NCI-H2196 treated with DMSO at 0.1 percent for 48 hours (cell line): ENCODE data around the gene GYS2.
"Not testable (repeated sequence)": the region's sequence is repeated elsewhere in the genome, so short reads cannot be mapped to it uniquely, and the experiment has no call there.

ENCODE experiments used
- DNase-seq: peaks from one replicate; lab custom pipeline; 2025; ENCODE audit not compliant: unreplicated experiment; lab: John Stamatoyannopoulos, UW

Gene GYS2

DNA sequence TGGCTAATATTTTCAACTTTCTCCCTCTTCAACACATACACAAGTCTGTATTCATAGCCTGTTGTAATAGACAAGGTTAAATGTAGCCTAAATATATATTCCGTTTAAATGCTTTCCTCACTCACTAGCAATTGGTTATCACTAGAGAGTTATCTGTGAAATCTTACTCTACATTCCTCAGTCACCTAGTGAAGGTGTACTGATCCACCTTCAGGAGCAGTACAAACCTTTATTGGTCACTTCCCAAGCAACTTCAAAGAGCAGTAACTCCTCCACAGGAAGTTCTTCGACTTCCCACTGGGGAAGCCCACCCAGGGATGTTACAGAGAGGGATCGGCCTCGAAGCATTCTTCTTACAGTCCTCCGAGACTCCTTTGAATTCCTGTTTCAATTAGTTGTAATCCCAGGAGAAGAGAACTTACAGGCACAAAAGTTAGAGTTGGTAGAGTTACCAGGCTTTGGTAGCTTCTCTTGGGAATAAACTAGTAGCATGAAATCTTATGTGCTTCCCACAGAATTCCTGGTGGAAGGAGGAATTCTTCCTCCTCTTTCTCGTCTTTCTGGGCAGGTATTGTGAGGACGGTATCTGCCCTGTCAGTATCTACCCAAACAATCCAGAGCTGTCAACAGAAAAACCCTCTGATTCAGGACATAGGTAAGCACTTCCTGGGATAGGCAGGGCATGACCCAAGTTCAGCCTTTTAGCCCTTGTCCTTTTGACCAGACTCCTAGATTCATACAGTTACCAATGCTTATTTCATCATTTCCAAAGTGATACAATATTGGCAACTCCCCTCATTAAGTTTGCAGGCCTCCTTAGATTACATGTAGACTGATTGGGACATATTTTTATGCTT, at the start of gene GYS2:
Gene GYS2 (minus strand): TSS at position 603 of the 857 bp plus-strand sequence. CDS start 255 bp downstream, at position 348.
- DNase-seq, result no peak

DNA sequence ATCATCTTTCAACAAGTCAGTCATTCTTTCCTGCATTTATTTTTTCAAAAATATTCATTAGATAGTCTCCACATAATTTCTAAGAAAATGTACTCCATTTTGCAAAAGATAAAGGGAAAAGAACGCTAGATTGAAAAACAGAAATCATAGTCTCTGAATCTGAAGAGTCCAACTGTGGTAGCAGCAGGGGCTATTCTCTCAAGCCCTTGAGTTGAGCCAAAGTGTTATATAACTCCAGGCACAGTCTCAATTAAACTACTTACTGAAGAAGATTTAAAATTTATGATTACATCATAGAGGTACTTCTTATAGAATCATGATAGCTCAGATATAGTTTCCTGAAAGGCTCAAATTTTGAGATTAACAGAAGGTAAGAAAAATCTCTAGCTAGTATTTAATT, 47.2 kb upstream of the GYS2 start:
- no peak for DNase-seq

GRCh38 chr12:21650997-21651396, 46.4 kb upstream of the GYS2 start:
- DNase-seq, result no peak

GRCh38 chr12:21649034-21649433, 44.4 kb upstream of the GYS2 start:
- DNase-seq, result no peak

GRCh38 chr12:21648378-21648777, 43.7 kb upstream of the GYS2 start:
- no peak for DNase-seq

DNA sequence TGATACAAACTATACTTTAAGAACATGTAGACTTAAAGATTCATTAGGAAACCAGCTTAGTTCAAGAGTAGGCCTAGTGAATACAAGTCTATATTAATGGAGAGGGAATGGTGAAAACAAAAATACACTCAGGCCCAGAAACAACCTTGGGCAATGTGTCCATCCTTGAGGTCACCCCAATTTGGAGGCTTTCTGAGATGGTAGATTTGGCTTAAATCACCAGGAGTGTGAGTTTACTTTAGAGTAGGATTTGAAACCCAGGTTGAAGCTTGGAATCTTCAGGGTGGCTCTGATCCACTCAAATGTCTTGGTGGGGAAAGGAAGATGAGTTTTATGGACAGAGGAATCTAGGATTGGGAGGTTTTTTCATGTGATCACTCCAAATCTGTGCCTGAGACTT, 42.5 kb upstream of the GYS2 start:
- no peak for DNase-seq

DNA sequence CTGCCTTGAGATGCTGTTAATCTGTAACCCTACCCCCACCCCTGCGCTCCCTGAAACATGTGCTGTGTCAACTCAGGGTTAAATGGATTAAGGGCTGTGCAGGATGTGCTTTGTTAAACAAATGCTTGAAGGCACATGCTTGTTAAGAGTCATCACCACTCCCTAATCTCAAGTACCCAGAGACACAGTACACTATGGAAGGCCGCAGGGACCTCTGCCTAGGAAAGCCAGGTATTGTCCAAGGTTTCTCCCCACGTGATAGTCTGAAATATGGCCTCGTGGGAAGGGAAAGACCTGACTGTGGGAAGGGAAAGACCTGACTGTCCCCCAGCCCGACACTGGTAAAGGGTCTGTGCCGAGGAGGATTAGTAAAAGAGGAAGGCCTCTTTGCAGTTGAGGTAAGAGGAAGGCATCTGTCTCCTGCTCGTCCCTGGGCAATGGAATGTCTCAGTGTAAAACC, 40.4 kb upstream of the GYS2 start:
- DNase-seq, result not testable (repeated sequence)

DNA sequence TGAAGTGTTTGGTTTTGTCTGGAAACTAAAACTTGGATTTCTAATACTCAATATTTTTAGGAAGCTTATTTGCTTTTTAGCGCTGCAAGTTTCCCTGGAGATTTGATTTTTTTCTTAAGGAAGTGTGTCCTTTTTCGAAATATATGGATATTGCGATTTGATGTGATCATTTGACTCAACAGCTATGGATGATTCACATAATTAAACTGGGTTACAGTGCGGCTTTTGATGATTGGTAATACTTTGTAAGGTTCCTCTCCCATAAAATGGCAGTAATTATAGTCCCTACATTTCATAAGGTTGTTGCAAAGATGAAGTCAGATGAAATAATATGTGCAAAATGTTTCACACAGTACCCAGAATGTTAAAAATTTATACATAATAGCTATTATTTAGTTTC, 39.9 kb upstream of the GYS2 start:
- no peak for DNase-seq

DNA sequence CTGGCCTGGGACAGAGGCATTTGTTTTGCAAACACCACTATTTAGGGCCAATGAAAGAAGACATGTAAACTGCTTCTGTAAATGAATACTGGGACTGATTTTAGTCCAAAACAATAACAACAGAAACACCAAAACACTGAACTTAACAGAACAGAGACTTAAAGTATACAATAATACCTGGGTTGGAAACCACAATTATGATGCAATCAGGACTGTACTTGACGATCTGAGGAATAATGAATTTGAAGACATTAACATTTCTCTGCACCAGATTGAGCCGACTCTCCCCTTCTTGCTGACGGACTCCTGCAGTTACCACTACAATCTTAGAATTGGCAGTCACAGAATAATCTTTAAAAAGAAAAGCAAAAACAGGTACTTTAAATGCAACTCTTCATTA, 39.1 kb upstream of the GYS2 start:
- no peak for DNase-seq

DNA sequence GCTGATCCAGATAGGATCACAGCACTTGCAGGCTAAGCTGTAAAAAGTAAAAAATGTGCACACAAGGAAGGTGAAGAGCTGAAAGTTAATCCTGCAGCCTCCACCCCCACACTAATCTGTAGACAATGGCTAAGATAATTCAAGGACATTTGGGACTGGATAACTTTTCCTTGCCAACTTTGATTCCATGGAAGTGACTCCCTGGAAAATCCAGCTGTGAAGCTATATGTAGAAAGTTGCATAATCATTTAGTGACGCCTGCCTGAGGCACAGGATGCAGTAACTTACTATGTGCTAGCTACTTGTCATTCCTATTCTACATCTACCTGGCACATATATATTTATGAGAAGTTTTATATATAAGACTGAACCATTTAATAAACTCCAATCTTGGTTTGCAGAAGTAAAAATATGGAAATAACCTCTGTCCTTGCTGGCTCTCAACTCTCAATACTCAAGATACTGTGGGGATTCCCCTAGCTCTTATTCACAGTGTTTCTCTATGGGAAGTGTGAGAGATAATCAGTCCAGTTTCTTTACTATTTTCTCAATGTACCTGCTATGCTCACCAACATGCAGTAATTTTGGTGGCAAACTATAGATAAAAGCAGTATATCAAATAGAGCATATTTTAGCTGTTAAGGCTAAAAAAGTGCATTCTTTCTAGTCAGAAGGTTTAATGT, 38.2 kb upstream of the GYS2 start:
- DNase-seq, result no peak

DNA sequence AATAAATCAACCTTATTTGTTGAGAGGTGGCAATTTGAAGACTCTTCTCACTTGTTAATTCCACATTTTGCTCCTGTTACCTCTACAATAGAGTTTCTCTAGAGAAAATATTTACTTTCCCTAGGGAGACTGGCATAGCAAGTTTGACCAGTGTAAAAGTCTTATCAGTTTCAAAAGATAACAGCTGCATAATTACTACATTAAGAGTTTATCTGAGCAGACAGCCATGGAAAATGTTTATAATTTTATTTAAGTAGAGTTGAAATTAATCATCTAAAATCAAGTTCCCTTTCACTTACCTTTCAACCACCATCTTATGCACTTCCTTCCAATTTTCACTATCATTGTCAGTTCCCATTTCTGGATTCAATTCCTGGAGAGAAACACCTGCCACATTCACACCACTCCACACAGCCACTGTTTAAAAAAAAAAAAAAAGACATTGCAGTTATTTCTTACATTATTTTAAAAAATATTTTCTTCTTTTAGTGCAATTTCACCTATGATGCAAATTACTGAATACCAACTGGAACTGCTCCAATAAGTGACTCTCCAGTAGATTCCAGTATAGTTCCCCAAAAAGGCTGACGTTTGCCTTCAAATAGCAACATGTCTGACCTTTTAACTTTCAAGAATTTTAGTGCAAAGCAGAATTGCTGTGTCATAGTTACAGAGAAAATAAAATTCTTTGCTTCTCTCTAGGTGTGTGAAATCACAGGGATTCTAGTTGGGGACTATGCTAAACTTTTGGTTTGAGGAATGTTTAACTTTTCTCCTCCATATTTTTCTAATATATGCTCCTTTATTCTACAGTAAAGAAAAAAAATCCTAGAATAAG, 33.6 kb upstream of the GYS2 start:
- DNase-seq, result no peak

- no peak for DNase-seq
These were observed 29.6 kb upstream of the GYS2 start for GRCh38 chr12:21634245-21634644.

DNA sequence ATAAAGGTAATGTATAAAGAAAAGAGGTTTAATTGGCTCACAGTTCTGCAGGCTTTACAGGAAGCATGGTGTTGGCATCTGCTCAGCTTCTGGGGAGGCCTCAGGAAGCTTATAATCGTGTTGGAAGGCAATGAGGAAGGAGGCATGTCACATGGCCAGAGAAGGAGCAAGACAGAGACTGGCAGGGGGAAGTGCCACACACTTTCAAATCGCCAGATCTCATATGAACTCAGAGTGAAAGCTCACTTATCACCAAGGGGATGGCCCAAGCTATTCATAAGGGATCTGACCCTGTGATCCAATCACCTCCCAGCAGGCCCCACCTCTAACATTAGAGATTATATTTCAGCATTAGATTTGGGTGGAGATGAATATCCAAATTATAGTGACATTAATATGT, 26.7 kb upstream of the GYS2 start:
- DNase-seq, result no peak

DNA sequence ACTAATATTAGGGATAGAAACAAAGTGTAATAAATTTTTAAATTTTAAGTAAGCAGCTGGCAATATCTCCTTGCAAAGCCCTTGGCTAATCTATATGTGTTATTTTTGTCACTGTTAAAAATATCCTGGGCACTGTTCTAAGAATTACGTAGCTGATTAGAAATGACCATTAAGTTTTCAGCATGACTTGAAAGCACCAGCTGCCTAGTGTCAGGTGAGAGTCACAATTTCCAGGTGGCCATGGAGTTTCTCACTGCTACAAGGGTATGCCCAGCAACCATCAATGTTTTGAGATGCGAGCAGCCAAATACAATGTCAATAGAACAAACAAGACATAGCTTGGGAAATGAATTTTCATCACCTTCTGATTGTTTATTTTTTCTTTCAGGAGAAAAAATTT, 23.3 kb upstream of the GYS2 start:
- DNase-seq, result no peak

GRCh38 chr12:21618566-21618965, 13.9 kb upstream of the GYS2 start:
- no peak for DNase-seq

DNA sequence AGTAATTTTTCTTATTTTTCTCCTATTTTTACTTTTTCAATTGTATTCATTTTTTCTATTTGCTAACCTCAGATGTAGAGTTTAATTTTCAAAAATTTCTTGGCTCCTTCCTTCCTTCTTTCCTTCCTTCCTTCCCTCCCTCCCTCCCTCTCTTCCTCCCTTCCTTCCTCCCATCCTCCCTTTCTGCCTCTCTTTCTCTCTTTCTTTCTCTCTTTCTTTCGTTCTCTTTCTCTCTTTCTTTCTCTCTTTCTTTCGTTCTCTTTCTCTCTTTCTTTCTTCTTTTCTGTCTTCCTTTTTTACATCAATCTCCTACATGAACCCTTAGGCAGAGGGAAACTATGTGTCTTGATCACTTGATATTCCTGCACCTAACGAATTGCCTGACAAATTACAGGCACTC, 12.4 kb upstream of the GYS2 start:
- DNase-seq, result no peak

GRCh38 chr12:21615431-21615830, 10.8 kb upstream of the GYS2 start:
- no peak for DNase-seq

DNA sequence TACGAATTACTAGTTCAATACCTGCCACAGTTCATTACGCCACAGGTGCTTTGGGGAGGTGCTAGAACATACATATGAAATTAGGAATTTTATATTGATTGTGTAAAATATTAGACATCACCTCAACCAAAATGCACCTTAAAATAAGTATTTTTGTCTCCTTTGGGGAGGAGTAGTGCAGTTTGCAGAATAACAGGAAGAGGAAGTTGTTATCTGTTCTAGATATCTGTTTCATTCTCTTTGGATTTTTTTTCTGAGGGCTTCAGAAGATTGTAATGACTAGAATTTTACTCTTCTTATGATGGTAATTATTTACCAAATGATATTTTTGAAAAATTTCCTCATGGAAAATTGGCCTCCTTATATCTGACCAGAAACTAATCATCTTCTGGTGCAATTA, 9.9 kb upstream of the GYS2 start:
- DNase-seq, result no peak

DNA sequence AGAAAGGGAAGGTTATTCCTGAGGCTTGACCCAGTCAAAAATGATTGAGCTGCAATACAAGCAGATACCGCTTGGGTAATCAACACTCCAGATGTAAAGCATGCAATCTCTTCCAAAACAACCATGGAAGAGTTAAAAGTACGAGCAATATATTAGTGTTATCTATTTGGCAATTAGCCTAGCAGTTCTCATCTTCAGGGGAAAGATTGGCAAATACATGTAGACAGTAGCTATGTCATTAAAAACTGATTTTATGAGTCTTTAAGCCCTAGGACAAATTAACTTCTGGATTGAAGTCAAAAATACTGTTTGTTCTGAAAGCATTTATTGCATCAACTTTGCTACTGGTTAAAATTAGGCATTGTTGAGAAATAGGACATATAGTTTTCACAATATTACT, 9.3 kb upstream of the GYS2 start:
- DNase-seq, result no peak

DNA sequence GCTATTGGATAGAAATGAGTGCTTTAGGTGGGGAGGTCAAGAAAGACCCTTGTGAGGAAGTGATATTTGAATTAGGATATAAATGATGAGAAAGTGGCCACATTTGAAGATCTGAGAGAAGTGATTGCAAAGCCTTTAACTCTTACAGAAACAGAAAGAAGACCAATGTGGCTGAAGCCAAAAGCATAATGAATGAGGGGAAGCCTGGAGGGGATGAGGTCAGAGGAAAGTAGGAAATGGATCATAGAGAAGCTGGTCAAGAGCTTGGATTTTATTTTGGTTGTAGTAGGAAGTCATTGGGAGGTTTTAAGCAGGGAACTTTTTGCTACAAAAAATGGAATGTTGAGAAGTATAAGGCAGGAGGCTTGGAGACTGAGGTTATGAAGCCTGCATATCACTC, 3.5 kb upstream of the GYS2 start:
- DNase-seq, result no peak

DNA sequence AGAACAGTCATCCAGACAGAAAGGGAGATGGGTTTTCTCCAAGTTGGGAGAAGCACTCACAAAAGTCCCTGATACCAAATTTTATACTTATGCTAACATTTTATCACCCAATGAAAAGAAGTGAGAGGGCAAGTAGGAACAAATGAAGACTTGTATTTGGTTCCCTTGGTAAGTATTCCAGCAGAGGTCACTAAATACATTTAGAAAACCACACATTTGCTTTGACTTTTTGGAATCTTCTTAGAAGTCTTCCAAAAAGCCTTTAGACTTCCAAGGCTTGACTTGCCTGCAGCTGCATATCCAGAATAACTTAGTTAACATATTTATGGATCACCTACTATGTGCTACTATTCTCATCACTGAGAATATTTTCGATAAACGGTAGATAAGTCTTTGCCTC, 3.1 kb upstream of the GYS2 start:
- DNase-seq, result no peak

GRCh38 chr12:21606175-21606574, 1.5 kb upstream of the GYS2 start:
- DNase-seq, result no peak
